K562 (cell line): ENCODE data around the gene SNAPC2. TPM values are rescaled to one million over a fixed set of nuclear protein-coding genes. Genes with fewer than 3 reads are reported as not detected.

Experiments
- AFF4 ChIP-seq: sonication (generic); formaldehyde crosslinking; IDR thresholded peaks from 2 replicates; pipeline ENCODE4 v1.8.0; 2023; ENCODE audit warnings: mild to moderate bottlenecking, missing genetic modification reagents
- GTF3C2 ChIP-seq: IDR thresholded peaks from 3 replicates; pipeline ENCODE4 v1.6.1; 2011; ENCODE audit warnings: borderline replicate concordance, mild to moderate bottlenecking, moderate library complexity; ENCODE audit not compliant: insufficient read length; ENCODE audit errors: extremely low read depth
- HMGXB4 ChIP-seq: sonication (generic); formaldehyde crosslinking; IDR thresholded peaks from 2 replicates; pipeline ENCODE4 v1.8.1; 2023; ENCODE audit warnings: mild to moderate bottlenecking, missing genetic modification reagents
- ILK ChIP-seq: fragments of 450-650 bp; IDR thresholded peaks from 2 replicates; pipeline ENCODE4 v1.6.1; 2016; ENCODE audit warnings: missing genetic modification characterization, low read depth, mild to moderate bottlenecking, missing compliant biosample characterization, moderate library complexity, borderline replicate concordance
- MBD1 ChIP-seq: fragments of 250-450 bp; sonication (Bioruptor Pico); IDR thresholded peaks from 2 replicates; pipeline ENCODE4 v1.8.0; 2022; ENCODE audit warnings: inconsistent platforms
- MITF ChIP-seq: IDR thresholded peaks from 2 replicates; pipeline ENCODE4 v1.6.1; 2014; ENCODE audit warnings: antibody characterized with exemption
- PHB ChIP-seq: fragments of 250-450 bp; sonication (Bioruptor Pico); IDR thresholded peaks from 2 replicates; pipeline ENCODE4 v1.5.0; 2021
- SFPQ ChIP-seq: fragments of 200-400 bp; formaldehyde crosslinking; IDR thresholded peaks from 2 replicates; pipeline ENCODE4 v1.6.1; 2017; ENCODE audit warnings: mild to moderate bottlenecking, low read depth, low read length, moderate library complexity
- USF1 ChIP-seq: sonication (generic); formaldehyde crosslinking; IDR thresholded peaks from 2 replicates; pipeline ENCODE4 v1.9.0; 2022; ENCODE audit warnings: mild to moderate bottlenecking, missing genetic modification reagents
- YBX1 ChIP-seq: fragments of 450-650 bp; IDR thresholded peaks from 2 replicates; pipeline ENCODE4 v1.7.1; 2016; ENCODE audit warnings: mild to moderate bottlenecking
- polyA plus RNA-seq, 8 experiments: library from polyadenylated mRNA; depleted of rRNA in 4 of 8; stranded (reverse) in 5 of 8; unstranded in 3 of 8; fragments of >200 nt; fragmentation: Nextera tagmentation in 2 of 8; fragmentation: Illumina TruSeq in 1 of 8; extraction: Ambion mirVana in 2 of 8; extraction: Trizol in 1 of 8; gene quantifications; 2 replicates each; pipeline versions ENCODE4 v1.2.1 to v1.2.3, GENCODE V29; 2011 to 2014; ENCODE audit warnings: inconsistent platforms in 1 of 8, missing spikeins in 1 of 8
- total RNA-seq, 7 experiments: library from RNA; depleted of rRNA in 6 of 7; stranded (reverse); fragments of >200 nt in 6 of 7; fragmentation: Illumina TruSeq in 2 of 7; extraction: Trizol in 2 of 7; gene quantifications; 2 replicates each; pipeline versions ENCODE4 v1.2.1 to v1.2.3, GENCODE V29; 2011 to 2021; ENCODE audit warnings: low replicate concordance in 1 of 7

Gene SNAPC2
- total and polyA plus RNA-seq, 9 of the 15 experiments (the other 6 are each of a cell fraction or from before 2014, with no cell fraction given) = 0.59 to 45.1 (median 15.3) TPM

GRCh38 chr19:7903244-7904073 lies 16.7 kb upstream of the SNAPC2 start, which contains the start of gene MAP2K7 (continued):
- TF ChIP-seq MBD1 (CRISPR knock-in tag) (no peak), PHB (CRISPR knock-in tag) (no peak), USF1 (peak; percentile 62; the same call in 1 of the 2 replicates), AFF4 (CRISPR knock-in tag) (no peak), MITF (no peak), SFPQ (no peak), YBX1 (no peak), GTF3C2 (no peak), HMGXB4 (CRISPR knock-in tag) (no peak), ILK (tag) (no peak)
